Liver (tissue), 9 donors: ENCODE data around the gene ACOT7. TPM values are rescaled to one million over a fixed set of nuclear protein-coding genes. Genes with fewer than 3 reads are reported as not detected.

Experiments
- DNase-seq: peaks from one replicate; pipeline ENCODE4 v3.0.0-alpha.2; 2017; ENCODE audit warnings: low spot score
- H3K27ac ChIP-seq, 2 donors: one replicate each; pipeline ENCODE4 v1.7.0; 2013; ENCODE audit warnings: inconsistent platforms in 2 of 2, low read length in 2 of 2, control low read depth in 1 of 2, low read depth in 1 of 2, mild to moderate bottlenecking in 1 of 2
- H3K27me3 ChIP-seq, 4 donors: one replicate each; pipeline versions ENCODE4 v1.6.1 to v1.7.0; 2013; ENCODE audit warnings: low read length in 3 of 4, inconsistent platforms in 1 of 4, mild to moderate bottlenecking in 1 of 4, moderate library complexity in 1 of 4; ENCODE audit not compliant: control insufficient read depth in 4 of 4, insufficient read depth in 4 of 4
- H3K36me3 ChIP-seq, 4 donors: one replicate each; pipeline versions ENCODE4 v1.6.1 to v1.7.0; 2013; ENCODE audit warnings: low read length in 3 of 4, mild to moderate bottlenecking in 3 of 4, low read depth in 1 of 4, moderate library complexity in 1 of 4; ENCODE audit not compliant: control insufficient read depth in 4 of 4, insufficient read depth in 3 of 4
- H3K4me1 ChIP-seq, 4 donors: one replicate each; pipeline versions ENCODE4 v1.6.1 to v1.7.0; 2013; ENCODE audit warnings: low read length in 3 of 4, mild to moderate bottlenecking in 3 of 4, moderate library complexity in 1 of 4; ENCODE audit not compliant: control insufficient read depth in 4 of 4, insufficient read depth in 4 of 4
- H3K4me3 ChIP-seq, 3 donors: one replicate each; pipeline versions ENCODE4 v1.6.1 to v1.7.0; 2013; ENCODE audit warnings: low read length in 3 of 3, control low read depth in 1 of 3, low read depth in 1 of 3, mild to moderate bottlenecking in 1 of 3
- H3K9ac ChIP-seq, 2 donors: one replicate each; pipeline ENCODE4 v1.7.0; 2013; ENCODE audit warnings: low read length in 2 of 2, mild to moderate bottlenecking in 2 of 2, moderate library complexity in 2 of 2, control low read depth in 1 of 2, low read depth in 1 of 2
- H3K9me3 ChIP-seq, 4 donors: one replicate each; pipeline versions ENCODE4 v1.6.1 to v1.7.0; 2013; ENCODE audit warnings: low read length in 3 of 4; ENCODE audit not compliant: control insufficient read depth in 4 of 4
- EGR1 ChIP-seq, 2 donors: IDR thresholded peaks; 2 replicates each; pipeline ENCODE4 v1.6.1; 2016 to 2018; ENCODE audit warnings: antibody characterized with exemption in 2 of 2, low read depth in 2 of 2
- FOXA2 ChIP-seq: IDR thresholded peaks from 2 replicates; pipeline ENCODE4 v1.6.1; 2016; ENCODE audit warnings: antibody characterized with exemption
- HNF4A ChIP-seq, 2 donors: conservative IDR thresholded peaks; 2 replicates each; pipeline ENCODE4 v1.6.1; 2016; ENCODE audit warnings: antibody characterized with exemption in 2 of 2, mild to moderate bottlenecking in 2 of 2
- RAD21 ChIP-seq, 2 donors: IDR thresholded peaks; 2 replicates each; pipeline ENCODE4 v1.6.1; 2016; ENCODE audit warnings: antibody characterized with exemption in 2 of 2, mild to moderate bottlenecking in 2 of 2
- RXRA ChIP-seq, 2 donors: IDR thresholded peaks; 2 replicates each; pipeline ENCODE4 v1.6.1; 2017 to 2018; ENCODE audit warnings: antibody characterized with exemption in 2 of 2, mild to moderate bottlenecking in 1 of 2
- SP1 ChIP-seq: IDR thresholded peaks from 2 replicates; pipeline ENCODE4 v1.6.1; 2018; ENCODE audit warnings: antibody characterized with exemption, mild to moderate bottlenecking
- TAF1 ChIP-seq: conservative IDR thresholded peaks from 2 replicates; pipeline ENCODE4 v1.6.1; 2016; ENCODE audit warnings: antibody characterized with exemption, mild to moderate bottlenecking
- YY1 ChIP-seq: IDR thresholded peaks from 2 replicates; pipeline ENCODE4 v1.6.1; 2016; ENCODE audit warnings: antibody characterized with exemption, mild to moderate bottlenecking
- WGBS: extraction: QIAGEN DNeasy Blood & Tissue Kit; methylation state at CpG from one replicate; pipeline ENCODE4 v1.1.7; 2013; 5-methylcytosine and 5-hydroxymethylcytosine counted together
- polyA plus RNA-seq, 2 donors: library from polyadenylated mRNA; stranded (reverse) in 1 of 2; unstranded in 1 of 2; fragments of 200-250 nt in 1 of 2; fragments of >200 nt in 1 of 2; fragmentation: Nextera tagmentation in 1 of 2; extraction: Ambion mirVana in 1 of 2; gene quantifications; one replicate each; pipeline versions ENCODE4 v1.2.1 to v1.2.3, GENCODE V29; 2013 to 2015
- total RNA-seq, 2 donors: library from RNA; depleted of rRNA; stranded (reverse); fragments of >200 nt; gene quantifications; one replicate each; pipeline ENCODE4 v1.2.3, GENCODE V29; 2014
- TF ChIP-seq, protein P1 (sequence below): IDR thresholded peaks from 2 replicates; pipeline ENCODE4 v1.6.1; 2016; ENCODE audit warnings: antibody characterized with exemption
- TF ChIP-seq, protein P2 (sequence below): IDR thresholded peaks from 2 replicates; pipeline ENCODE4 v1.6.1; 2016; ENCODE audit warnings: antibody characterized with exemption
- TF ChIP-seq, protein P3 (sequence below): IDR thresholded peaks from 2 replicates; pipeline ENCODE4 v1.6.1; 2016; ENCODE audit warnings: antibody characterized with exemption, mild to moderate bottlenecking
- TF ChIP-seq, protein P4 (sequence below): IDR thresholded peaks from 2 replicates; pipeline ENCODE4 v1.6.1; 2016; ENCODE audit warnings: antibody characterized with exemption
- TF ChIP-seq, protein P5 (sequence below): fragments of 150-350 bp; IDR thresholded peaks from 2 replicates; pipeline ENCODE4 v1.5.1; 2017; ENCODE audit warnings: improper control_type of control experiment, low read depth, low read length; ENCODE audit not compliant: missing input control
- donor health status: healthy.
- donor health status: healthy.
- donor health status: healthy.
- donor health status: healthy.
- donor health status: healthy.

Gene ACOT7
- total and polyA plus RNA-seq, 4 donors = 8.7 to 14.4 (median 10.4) TPM

DNA sequence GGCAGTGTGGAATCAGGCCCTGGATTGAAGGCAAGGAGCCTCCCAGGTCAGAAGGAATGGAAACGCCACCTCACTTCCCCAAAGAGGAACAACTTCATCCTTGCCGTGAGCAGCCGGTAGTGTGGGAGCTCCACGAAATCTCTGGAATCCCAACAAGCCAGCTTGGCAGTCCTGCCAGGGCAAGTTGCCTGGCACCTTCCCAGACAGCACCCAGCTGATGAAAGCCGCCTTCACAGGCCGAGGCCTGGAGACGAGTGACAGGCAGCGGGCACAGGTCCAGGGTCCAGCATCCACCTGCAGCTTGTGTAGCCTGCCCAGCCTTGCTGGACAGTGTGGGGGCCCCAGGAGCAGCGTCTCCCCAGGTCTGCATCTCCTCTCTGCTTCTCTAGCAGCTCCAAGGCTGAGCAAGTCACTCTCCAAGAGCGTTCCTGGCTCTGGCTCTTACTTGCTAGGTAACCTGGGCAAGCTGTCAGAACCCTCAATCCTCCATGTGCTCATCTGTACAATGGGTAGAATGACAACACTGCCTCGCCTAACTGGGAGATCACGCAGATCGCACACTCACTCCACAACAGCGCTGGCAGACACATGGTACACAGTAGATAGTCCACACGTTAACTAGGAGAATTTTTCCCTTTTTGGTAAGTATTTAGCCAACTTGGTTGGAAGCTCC lies 43.0 kb downstream of the ACOT7 start:
- Histone ChIP-seq H3K27ac (no peak overlapping the region), H3K4me3 (no peak overlapping the region), H3K9me3 (no peaks in the 10 kb centered on the region), H3K9ac (no peak overlapping the region), H3K27me3 (no peaks in the 10 kb centered on the region), H3K4me1 (peaks cover 16 to 68% (median 54%) of the 10 kb centered on the region in 4 donors), H3K36me3 (no peaks in the 10 kb centered on the region)
- DNase-seq = no peak
- TF ChIP-seq FOXA2 = no peak
- peak; percentile 35 for TF ChIP-seq SP1
- TF ChIP-seq HNF4A (conservative IDR thresholded peaks at IDR 0.05) = peak; percentile 66 to 69
- no peak for TF ChIP-seq EGR1 (IDR thresholded peaks at IDR 0.05; ENCODE audit: low read depth in 2 of 2)
- peak; percentile 22 to 62 for TF ChIP-seq RXRA (IDR thresholded peaks at IDR 0.05)
- TF ChIP-seq YY1 = no peak
- peak in 1 of 2 donors; percentile 52 for TF ChIP-seq RAD21 (IDR thresholded peaks at IDR 0.05)
- TF ChIP-seq, protein P1, sequence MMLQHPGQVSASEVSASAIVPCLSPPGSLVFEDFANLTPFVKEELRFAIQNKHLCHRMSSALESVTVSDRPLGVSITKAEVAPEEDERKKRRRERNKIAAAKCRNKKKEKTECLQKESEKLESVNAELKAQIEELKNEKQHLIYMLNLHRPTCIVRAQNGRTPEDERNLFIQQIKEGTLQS = no peak
- TF ChIP-seq, protein P2, sequence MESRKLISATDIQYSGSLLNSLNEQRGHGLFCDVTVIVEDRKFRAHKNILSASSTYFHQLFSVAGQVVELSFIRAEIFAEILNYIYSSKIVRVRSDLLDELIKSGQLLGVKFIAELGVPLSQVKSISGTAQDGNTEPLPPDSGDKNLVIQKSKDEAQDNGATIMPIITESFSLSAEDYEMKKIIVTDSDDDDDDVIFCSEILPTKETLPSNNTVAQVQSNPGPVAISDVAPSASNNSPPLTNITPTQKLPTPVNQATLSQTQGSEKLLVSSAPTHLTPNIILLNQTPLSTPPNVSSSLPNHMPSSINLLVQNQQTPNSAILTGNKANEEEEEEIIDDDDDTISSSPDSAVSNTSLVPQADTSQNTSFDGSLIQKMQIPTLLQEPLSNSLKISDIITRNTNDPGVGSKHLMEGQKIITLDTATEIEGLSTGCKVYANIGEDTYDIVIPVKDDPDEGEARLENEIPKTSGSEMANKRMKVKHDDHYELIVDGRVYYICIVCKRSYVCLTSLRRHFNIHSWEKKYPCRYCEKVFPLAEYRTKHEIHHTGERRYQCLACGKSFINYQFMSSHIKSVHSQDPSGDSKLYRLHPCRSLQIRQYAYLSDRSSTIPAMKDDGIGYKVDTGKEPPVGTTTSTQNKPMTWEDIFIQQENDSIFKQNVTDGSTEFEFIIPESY = no peak
- TF ChIP-seq, protein P3, sequence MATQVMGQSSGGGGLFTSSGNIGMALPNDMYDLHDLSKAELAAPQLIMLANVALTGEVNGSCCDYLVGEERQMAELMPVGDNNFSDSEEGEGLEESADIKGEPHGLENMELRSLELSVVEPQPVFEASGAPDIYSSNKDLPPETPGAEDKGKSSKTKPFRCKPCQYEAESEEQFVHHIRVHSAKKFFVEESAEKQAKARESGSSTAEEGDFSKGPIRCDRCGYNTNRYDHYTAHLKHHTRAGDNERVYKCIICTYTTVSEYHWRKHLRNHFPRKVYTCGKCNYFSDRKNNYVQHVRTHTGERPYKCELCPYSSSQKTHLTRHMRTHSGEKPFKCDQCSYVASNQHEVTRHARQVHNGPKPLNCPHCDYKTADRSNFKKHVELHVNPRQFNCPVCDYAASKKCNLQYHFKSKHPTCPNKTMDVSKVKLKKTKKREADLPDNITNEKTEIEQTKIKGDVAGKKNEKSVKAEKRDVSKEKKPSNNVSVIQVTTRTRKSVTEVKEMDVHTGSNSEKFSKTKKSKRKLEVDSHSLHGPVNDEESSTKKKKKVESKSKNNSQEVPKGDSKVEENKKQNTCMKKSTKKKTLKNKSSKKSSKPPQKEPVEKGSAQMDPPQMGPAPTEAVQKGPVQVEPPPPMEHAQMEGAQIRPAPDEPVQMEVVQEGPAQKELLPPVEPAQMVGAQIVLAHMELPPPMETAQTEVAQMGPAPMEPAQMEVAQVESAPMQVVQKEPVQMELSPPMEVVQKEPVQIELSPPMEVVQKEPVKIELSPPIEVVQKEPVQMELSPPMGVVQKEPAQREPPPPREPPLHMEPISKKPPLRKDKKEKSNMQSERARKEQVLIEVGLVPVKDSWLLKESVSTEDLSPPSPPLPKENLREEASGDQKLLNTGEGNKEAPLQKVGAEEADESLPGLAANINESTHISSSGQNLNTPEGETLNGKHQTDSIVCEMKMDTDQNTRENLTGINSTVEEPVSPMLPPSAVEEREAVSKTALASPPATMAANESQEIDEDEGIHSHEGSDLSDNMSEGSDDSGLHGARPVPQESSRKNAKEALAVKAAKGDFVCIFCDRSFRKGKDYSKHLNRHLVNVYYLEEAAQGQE = peak; percentile 12
- no peak for TF ChIP-seq TAF1
- TF ChIP-seq, protein P4, sequence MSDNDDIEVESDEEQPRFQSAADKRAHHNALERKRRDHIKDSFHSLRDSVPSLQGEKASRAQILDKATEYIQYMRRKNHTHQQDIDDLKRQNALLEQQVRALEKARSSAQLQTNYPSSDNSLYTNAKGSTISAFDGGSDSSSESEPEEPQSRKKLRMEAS = no peak
- TF ChIP-seq, protein P5, sequence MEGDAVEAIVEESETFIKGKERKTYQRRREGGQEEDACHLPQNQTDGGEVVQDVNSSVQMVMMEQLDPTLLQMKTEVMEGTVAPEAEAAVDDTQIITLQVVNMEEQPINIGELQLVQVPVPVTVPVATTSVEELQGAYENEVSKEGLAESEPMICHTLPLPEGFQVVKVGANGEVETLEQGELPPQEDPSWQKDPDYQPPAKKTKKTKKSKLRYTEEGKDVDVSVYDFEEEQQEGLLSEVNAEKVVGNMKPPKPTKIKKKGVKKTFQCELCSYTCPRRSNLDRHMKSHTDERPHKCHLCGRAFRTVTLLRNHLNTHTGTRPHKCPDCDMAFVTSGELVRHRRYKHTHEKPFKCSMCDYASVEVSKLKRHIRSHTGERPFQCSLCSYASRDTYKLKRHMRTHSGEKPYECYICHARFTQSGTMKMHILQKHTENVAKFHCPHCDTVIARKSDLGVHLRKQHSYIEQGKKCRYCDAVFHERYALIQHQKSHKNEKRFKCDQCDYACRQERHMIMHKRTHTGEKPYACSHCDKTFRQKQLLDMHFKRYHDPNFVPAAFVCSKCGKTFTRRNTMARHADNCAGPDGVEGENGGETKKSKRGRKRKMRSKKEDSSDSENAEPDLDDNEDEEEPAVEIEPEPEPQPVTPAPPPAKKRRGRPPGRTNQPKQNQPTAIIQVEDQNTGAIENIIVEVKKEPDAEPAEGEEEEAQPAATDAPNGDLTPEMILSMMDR = no peak
- 56% methylated on average over 15 of the region's 15 CpGs for WGBS
